A549 (cell line): ENCODE data around the gene KCNF1.

Experiments
- BHLHE40 ChIP-seq: IDR thresholded peaks from 2 replicates; pipeline ENCODE4 v1.6.1; 2012; ENCODE audit warnings: low read depth, low read length, inconsistent platforms
- CBX2 ChIP-seq: fragments of 200-600 bp; sonication (generic); IDR thresholded peaks from 2 replicates; pipeline ENCODE4 v1.6.1; 2016; ENCODE audit warnings: low read depth, mild to moderate bottlenecking, borderline replicate concordance
- CHD2 ChIP-seq: fragments of 150-350 bp; IDR thresholded peaks from 2 replicates; pipeline ENCODE4 v1.6.1; 2014; ENCODE audit warnings: low read length; ENCODE audit not compliant: partially characterized antibody
- CTCF ChIP-seq: fragments of >200 bp; sonication (Bioruptor Twin); formaldehyde crosslinking; IDR thresholded peaks from 3 replicates; pipeline ENCODE4 v1.5.1; 2016
- EP300 ChIP-seq, 2 experiments: fragments of >200 bp; sonication (Bioruptor Twin); formaldehyde crosslinking; IDR thresholded peaks; 2 replicates in 1 of 2; 3 replicates in 1 of 2; pipeline ENCODE4 v1.6.1; 2016 to 2017
- GATA3 ChIP-seq: IDR thresholded peaks from 2 replicates; pipeline ENCODE4 v1.6.1; 2012; ENCODE audit warnings: borderline replicate concordance
- HMGXB4 ChIP-seq: fragments of 250-450 bp; sonication (Bioruptor Pico); IDR thresholded peaks from 2 replicates; pipeline ENCODE4 v1.5.0; 2021; ENCODE audit warnings: mild to moderate bottlenecking, moderate library complexity, borderline replicate concordance
- POLR2A ChIP-seq: IDR thresholded peaks from 2 replicates; pipeline ENCODE4 v1.6.1; 2012; ENCODE audit warnings: mild to moderate bottlenecking, low read length
- REST ChIP-seq: fragments of 200-600 bp; sonication (generic); IDR thresholded peaks from 2 replicates; pipeline ENCODE4 v1.6.1; 2016; ENCODE audit warnings: antibody characterized with exemption, mild to moderate bottlenecking, moderate library complexity
- RNF2 ChIP-seq: fragments of 200-600 bp; sonication (generic); IDR thresholded peaks from 2 replicates; pipeline ENCODE4 v1.6.1; 2016; ENCODE audit warnings: low read depth, mild to moderate bottlenecking, antibody characterized with exemption, moderate library complexity, borderline replicate concordance

- TF ChIP-seq CTCF (no peak), GATA3 (no peak), CBX2 (no peak), HMGXB4 (no peak), EP300 (IDR thresholded peaks at IDR 0.05) (no peak), BHLHE40 (no peak), POLR2A (no peak), CHD2 (no peak), REST (no peak), RNF2 (no peak)
These were observed 20.0 kb downstream of the KCNF1 start for GRCh38 chr2:10931710-10932255.
